HepG2 (cell line): ENCODE data around the gene TNFRSF11A. TPM values are rescaled to one million over a fixed set of nuclear protein-coding genes. Genes with fewer than 3 reads are reported as not detected.

Experiments
- ARHGAP35 ChIP-seq: sonication (generic); formaldehyde crosslinking; IDR thresholded peaks from 2 replicates; pipeline ENCODE4 v1.9.0; 2022; ENCODE audit warnings: mild to moderate bottlenecking, inconsistent platforms, moderate library complexity, missing genetic modification reagents, borderline replicate concordance
- GABPB1 ChIP-seq: IDR thresholded peaks from 2 replicates; pipeline ENCODE4 v1.6.1; 2016; ENCODE audit warnings: mild to moderate bottlenecking, missing genetic modification reagents, moderate library complexity, missing compliant biosample characterization
- IKZF1 ChIP-seq: fragments of 450-650 bp; IDR thresholded peaks from 2 replicates; pipeline ENCODE4 v1.7.1; 2016
- KDM2A ChIP-seq: sonication (generic); formaldehyde crosslinking; IDR thresholded peaks from 2 replicates; pipeline ENCODE4 v1.4.0; 2020; ENCODE audit warnings: low read depth, missing genetic modification reagents, borderline replicate concordance
- KDM6A ChIP-seq: IDR thresholded peaks from 2 replicates; pipeline ENCODE4 v1.6.1; 2016; ENCODE audit warnings: low read depth
- MAZ ChIP-seq, 2 experiments: sonication (generic) in 1 of 2; formaldehyde crosslinking in 1 of 2; IDR thresholded peaks; 2 replicates each; pipeline versions ENCODE4 v1.5.0 to v1.6.1; 2012 to 2020; ENCODE audit warnings: low read depth in 2 of 2, mild to moderate bottlenecking in 2 of 2, borderline replicate concordance in 1 of 2, improper control_type of control experiment in 1 of 2, low read length in 1 of 2, missing genetic modification reagents in 1 of 2, moderate library complexity in 1 of 2
- MBNL3 ChIP-seq: fragments of 250-450 bp; sonication (Bioruptor Pico); conservative IDR thresholded peaks from 2 replicates; pipeline ENCODE4 v1.8.0; 2022; ENCODE audit warnings: mild to moderate bottlenecking, inconsistent platforms
- NFATC3 ChIP-seq: sonication (generic); formaldehyde crosslinking; IDR thresholded peaks from 2 replicates; pipeline ENCODE4 v1.5.1; 2020; ENCODE audit warnings: mild to moderate bottlenecking, missing genetic modification reagents
- NONO ChIP-seq, 2 experiments: fragments of 450-650 bp in 1 of 2; sonication (generic) in 1 of 2; formaldehyde crosslinking in 1 of 2; IDR thresholded peaks in 1 of 2; conservative IDR thresholded peaks in 1 of 2; 2 replicates each; pipeline versions ENCODE4 v1.6.1 to v1.8.0; 2017 to 2022; ENCODE audit warnings: mild to moderate bottlenecking in 1 of 2, missing genetic modification reagents in 1 of 2, moderate library complexity in 1 of 2
- PAWR ChIP-seq: sonication (generic); formaldehyde crosslinking; IDR thresholded peaks from 2 replicates; pipeline ENCODE4 v1.4.0; 2020; ENCODE audit warnings: missing genetic modification reagents, mild to moderate bottlenecking, borderline replicate concordance
- PLRG1 ChIP-seq: fragments of 450-650 bp; conservative IDR thresholded peaks from 2 replicates; pipeline ENCODE4 v1.6.1; 2016
- PRPF4 ChIP-seq: fragments of 200-400 bp; formaldehyde crosslinking; IDR thresholded peaks from 2 replicates; pipeline ENCODE4 v1.6.1; 2016; ENCODE audit warnings: low read length, low read depth; ENCODE audit not compliant: poor library complexity, severe bottlenecking
- ZMYM4 ChIP-seq: sonication (generic); formaldehyde crosslinking; IDR thresholded peaks from 2 replicates; pipeline ENCODE4 v1.8.1; 2023; ENCODE audit warnings: mild to moderate bottlenecking, missing genetic modification reagents
- ZNF160 ChIP-seq: sonication (generic); formaldehyde crosslinking; IDR thresholded peaks from 2 replicates; pipeline ENCODE4 v1.8.0; 2022; ENCODE audit warnings: mild to moderate bottlenecking, inconsistent platforms, missing genetic modification reagents
- ZNF256 ChIP-seq: sonication (generic); formaldehyde crosslinking; conservative IDR thresholded peaks from 2 replicates; pipeline ENCODE4 v1.4.0; 2020; ENCODE audit warnings: missing genetic modification reagents
- ZNF292 ChIP-seq: sonication (generic); formaldehyde crosslinking; IDR thresholded peaks from 2 replicates; pipeline ENCODE4 v1.8.1; 2022; ENCODE audit warnings: mild to moderate bottlenecking, low read depth, missing genetic modification reagents, borderline replicate concordance
- ZNF432 ChIP-seq: sonication (generic); formaldehyde crosslinking; IDR thresholded peaks from 2 replicates; pipeline ENCODE4 v1.5.0; 2020; ENCODE audit warnings: missing genetic modification reagents, mild to moderate bottlenecking, borderline replicate concordance
- ZNF577 ChIP-seq: sonication (generic); formaldehyde crosslinking; IDR thresholded peaks from 2 replicates; pipeline ENCODE4 v1.4.0; 2020; ENCODE audit warnings: mild to moderate bottlenecking, low read depth, missing genetic modification reagents, borderline replicate concordance
- ZNF607 ChIP-seq: sonication (generic); formaldehyde crosslinking; IDR thresholded peaks from 2 replicates; pipeline ENCODE4 v1.5.1; 2020; ENCODE audit warnings: missing genetic modification reagents, mild to moderate bottlenecking, borderline replicate concordance
- polyA plus RNA-seq, 8 experiments: library from polyadenylated mRNA; depleted of rRNA in 3 of 8; stranded (reverse) in 7 of 8; unstranded in 1 of 8; fragments of >200 nt; fragmentation: Illumina TruSeq in 4 of 8; extraction: Trizol in 4 of 8; gene quantifications; 2 replicates each; pipeline versions ENCODE4 v1.2.1 to v1.2.3, GENCODE V29; 2011 to 2016; ENCODE audit warnings: low read depth in 4 of 8, missing spikeins in 1 of 8, mixed read lengths in 1 of 8; ENCODE audit not compliant: insufficient read depth in 1 of 8
- total RNA-seq, 5 experiments: library from RNA; depleted of rRNA; stranded (reverse); fragments of >200 nt; fragmentation: Illumina TruSeq; extraction: Trizol; gene quantifications; 2 replicates each; pipeline ENCODE4 v1.2.3, GENCODE V29; 2016; ENCODE audit warnings: low read depth in 1 of 5
- TF ChIP-seq, protein P1 (sequence below): IDR thresholded peaks from 2 replicates; pipeline ENCODE4 v1.6.1; 2016; ENCODE audit warnings: low read depth, control low read depth
- TF ChIP-seq, protein P2 (sequence below): sonication (generic); formaldehyde crosslinking; IDR thresholded peaks from 2 replicates; pipeline ENCODE4 v1.8.1; 2022; ENCODE audit warnings: mild to moderate bottlenecking, missing genetic modification reagents
- TF ChIP-seq, protein P3 (sequence below): sonication (generic); formaldehyde crosslinking; IDR thresholded peaks from 2 replicates; pipeline ENCODE4 v1.5.0; 2020; ENCODE audit warnings: mild to moderate bottlenecking, missing genetic modification reagents, borderline replicate concordance

TNFRSF11A gene
- total and polyA plus RNA-seq, 2 of the 13 experiments (the other 11 are each of a cell fraction or from before 2014, with no cell fraction given): 4.6 to 6.4 TPM

DNA sequence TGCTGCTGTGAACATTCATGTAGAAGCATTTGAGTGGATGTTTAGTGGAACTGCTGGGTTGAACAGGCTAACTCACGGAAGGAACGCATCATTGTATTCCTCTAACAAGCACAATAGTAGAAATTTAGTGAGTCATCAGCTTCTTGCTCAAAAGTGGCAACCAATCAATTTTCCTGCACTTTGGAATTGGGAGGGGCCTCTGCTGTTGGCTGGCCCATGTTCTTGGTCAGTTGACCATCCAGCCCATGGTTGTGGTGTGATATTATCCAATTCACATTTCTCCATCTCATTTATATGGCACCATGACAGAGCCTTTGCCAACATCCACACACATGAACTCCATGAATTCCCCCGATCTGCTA lies 95.0 kb downstream of the TNFRSF11A start (continued):
- no peak for TF ChIP-seq NONO (IDR thresholded peaks at IDR 0.05)
- TF ChIP-seq NONO (CRISPR knock-in tag; conservative IDR thresholded peaks at IDR 0.05): no peak
- no peak for TF ChIP-seq ZNF160
- TF ChIP-seq ZNF577 (CRISPR knock-in tag): no peak
- no peak for TF ChIP-seq MBNL3 (CRISPR knock-in tag)
- TF ChIP-seq MAZ (IDR thresholded peaks at IDR 0.05; ENCODE audit: borderline replicate concordance, low read depth, low read length): no peak
- TF ChIP-seq MAZ (CRISPR knock-in tag; IDR thresholded peaks at IDR 0.05; ENCODE audit: low read depth): no peak
- no peak for TF ChIP-seq PAWR
- TF ChIP-seq KDM2A (CRISPR knock-in tag): no peak
- TF ChIP-seq ZNF432 (CRISPR knock-in tag): no peak
- TF ChIP-seq, protein P1, sequence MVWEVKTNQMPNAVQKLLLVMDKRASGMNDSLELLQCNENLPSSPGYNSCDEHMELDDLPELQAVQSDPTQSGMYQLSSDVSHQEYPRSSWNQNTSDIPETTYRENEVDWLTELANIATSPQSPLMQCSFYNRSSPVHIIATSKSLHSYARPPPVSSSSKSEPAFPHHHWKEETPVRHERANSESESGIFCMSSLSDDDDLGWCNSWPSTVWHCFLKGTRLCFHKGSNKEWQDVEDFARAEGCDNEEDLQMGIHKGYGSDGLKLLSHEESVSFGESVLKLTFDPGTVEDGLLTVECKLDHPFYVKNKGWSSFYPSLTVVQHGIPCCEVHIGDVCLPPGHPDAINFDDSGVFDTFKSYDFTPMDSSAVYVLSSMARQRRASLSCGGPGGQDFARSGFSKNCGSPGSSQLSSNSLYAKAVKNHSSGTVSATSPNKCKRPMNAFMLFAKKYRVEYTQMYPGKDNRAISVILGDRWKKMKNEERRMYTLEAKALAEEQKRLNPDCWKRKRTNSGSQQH (CRISPR knock-in tag): no peak
- no peak for TF ChIP-seq PLRG1
- TF ChIP-seq ZMYM4 (CRISPR knock-in tag): peak; percentile 72
- TF ChIP-seq, protein P2, sequence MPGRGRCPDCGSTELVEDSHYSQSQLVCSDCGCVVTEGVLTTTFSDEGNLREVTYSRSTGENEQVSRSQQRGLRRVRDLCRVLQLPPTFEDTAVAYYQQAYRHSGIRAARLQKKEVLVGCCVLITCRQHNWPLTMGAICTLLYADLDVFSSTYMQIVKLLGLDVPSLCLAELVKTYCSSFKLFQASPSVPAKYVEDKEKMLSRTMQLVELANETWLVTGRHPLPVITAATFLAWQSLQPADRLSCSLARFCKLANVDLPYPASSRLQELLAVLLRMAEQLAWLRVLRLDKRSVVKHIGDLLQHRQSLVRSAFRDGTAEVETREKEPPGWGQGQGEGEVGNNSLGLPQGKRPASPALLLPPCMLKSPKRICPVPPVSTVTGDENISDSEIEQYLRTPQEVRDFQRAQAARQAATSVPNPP (CRISPR knock-in tag): no peak
- TF ChIP-seq, protein P3, sequence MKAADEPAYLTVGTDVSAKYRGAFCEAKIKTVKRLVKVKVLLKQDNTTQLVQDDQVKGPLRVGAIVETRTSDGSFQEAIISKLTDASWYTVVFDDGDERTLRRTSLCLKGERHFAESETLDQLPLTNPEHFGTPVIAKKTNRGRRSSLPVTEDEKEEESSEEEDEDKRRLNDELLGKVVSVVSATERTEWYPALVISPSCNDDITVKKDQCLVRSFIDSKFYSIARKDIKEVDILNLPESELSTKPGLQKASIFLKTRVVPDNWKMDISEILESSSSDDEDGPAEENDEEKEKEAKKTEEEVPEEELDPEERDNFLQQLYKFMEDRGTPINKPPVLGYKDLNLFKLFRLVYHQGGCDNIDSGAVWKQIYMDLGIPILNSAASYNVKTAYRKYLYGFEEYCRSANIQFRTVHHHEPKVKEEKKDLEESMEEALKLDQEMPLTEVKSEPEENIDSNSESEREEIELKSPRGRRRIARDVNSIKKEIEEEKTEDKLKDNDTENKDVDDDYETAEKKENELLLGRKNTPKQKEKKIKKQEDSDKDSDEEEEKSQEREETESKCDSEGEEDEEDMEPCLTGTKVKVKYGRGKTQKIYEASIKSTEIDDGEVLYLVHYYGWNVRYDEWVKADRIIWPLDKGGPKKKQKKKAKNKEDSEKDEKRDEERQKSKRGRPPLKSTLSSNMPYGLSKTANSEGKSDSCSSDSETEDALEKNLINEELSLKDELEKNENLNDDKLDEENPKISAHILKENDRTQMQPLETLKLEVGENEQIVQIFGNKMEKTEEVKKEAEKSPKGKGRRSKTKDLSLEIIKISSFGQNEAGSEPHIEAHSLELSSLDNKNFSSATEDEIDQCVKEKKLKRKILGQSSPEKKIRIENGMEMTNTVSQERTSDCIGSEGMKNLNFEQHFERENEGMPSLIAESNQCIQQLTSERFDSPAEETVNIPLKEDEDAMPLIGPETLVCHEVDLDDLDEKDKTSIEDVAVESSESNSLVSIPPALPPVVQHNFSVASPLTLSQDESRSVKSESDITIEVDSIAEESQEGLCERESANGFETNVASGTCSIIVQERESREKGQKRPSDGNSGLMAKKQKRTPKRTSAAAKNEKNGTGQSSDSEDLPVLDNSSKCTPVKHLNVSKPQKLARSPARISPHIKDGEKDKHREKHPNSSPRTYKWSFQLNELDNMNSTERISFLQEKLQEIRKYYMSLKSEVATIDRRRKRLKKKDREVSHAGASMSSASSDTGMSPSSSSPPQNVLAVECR: peak; percentile 47; the same call in 1 of the 2 replicates
- TF ChIP-seq KDM6A: no peak
- no peak for TF ChIP-seq GABPB1 (CRISPR knock-in tag)
- TF ChIP-seq ZNF292 (CRISPR knock-in tag): no peak
- TF ChIP-seq NFATC3: no peak
- TF ChIP-seq IKZF1: no peak
- no peak for TF ChIP-seq ARHGAP35 (CRISPR knock-in tag)
- TF ChIP-seq PRPF4: no peak
- TF ChIP-seq ZNF607: no peak
- TF ChIP-seq ZNF256 (CRISPR knock-in tag): no peak
